Measurements from ENCODE around the gene ALG1. TPM values are rescaled to one million over a fixed set of nuclear protein-coding genes. Genes with fewer than 3 reads are reported as not detected.

ALG1 gene
- total RNA-seq, 1 experiment from 2014 or later = 42.0 TPM

GRCh38 chr16:5031601-5032000 is 40.0 kb upstream of the ALG1 start:
- H3K4me3 Mint-ChIP-seq (ENCODE audit: unreplicated experiment) = no peak overlapping the region
- no peaks in the 10 kb centered on the region for H3K36me3 ChIP-seq (ENCODE audit: control insufficient read depth, insufficient read depth, low read length)
- ChIA-PET CTCF (no interaction called here), POLR2A (no interaction called here)
- H3K27ac Mint-ChIP-seq (ENCODE audit: unreplicated experiment) = no peak overlapping the region
- intact Hi-C loops (cut with micrococcal nuclease; ENCODE audit: unreplicated experiment) = loop anchor here (10.0 kb wide), 1 partner anchor 63 kb away; the partner anchor contains the start of gene EEF2KMT
- H3K4me1 Mint-ChIP-seq (ENCODE audit: low read depth, unreplicated experiment) = peaks cover 32% of the 10 kb centered on the region
- TF ChIP-seq, protein P1, sequence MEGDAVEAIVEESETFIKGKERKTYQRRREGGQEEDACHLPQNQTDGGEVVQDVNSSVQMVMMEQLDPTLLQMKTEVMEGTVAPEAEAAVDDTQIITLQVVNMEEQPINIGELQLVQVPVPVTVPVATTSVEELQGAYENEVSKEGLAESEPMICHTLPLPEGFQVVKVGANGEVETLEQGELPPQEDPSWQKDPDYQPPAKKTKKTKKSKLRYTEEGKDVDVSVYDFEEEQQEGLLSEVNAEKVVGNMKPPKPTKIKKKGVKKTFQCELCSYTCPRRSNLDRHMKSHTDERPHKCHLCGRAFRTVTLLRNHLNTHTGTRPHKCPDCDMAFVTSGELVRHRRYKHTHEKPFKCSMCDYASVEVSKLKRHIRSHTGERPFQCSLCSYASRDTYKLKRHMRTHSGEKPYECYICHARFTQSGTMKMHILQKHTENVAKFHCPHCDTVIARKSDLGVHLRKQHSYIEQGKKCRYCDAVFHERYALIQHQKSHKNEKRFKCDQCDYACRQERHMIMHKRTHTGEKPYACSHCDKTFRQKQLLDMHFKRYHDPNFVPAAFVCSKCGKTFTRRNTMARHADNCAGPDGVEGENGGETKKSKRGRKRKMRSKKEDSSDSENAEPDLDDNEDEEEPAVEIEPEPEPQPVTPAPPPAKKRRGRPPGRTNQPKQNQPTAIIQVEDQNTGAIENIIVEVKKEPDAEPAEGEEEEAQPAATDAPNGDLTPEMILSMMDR (IDR thresholded peaks at IDR 0.05; ENCODE audit: insufficient read depth in 1 of 2, low read depth in 1 of 2, low read length in 1 of 2, severe bottlenecking in 1 of 2, unreplicated experiment in 1 of 2) = no peak
- H3K9me3 Mint-ChIP-seq (ENCODE audit: unreplicated experiment) = no peaks in the 10 kb centered on the region
- H3K9me3 ChIP-seq = no peaks in the 10 kb centered on the region
- no peak overlapping the region for H3K4me3 ChIP-seq (ENCODE audit: low read depth, low read length)
- no peaks in the 10 kb centered on the region for H3K27me3 ChIP-seq (replicated peaks; ENCODE audit: control insufficient read depth, insufficient read depth, low read length)
- no peak for DNase-seq
- no peaks in the 10 kb centered on the region for H3K27me3 Mint-ChIP-seq (ENCODE audit: insufficient read depth, unreplicated experiment)
- BruUV-seq (replicated peaks) = no TSS peak
- H3K4me1 ChIP-seq = peaks cover 20% of the 10 kb centered on the region
- peaks cover 25% of the 10 kb centered on the region for H3K36me3 Mint-ChIP-seq (ENCODE audit: insufficient read depth, unreplicated experiment)

DNA sequence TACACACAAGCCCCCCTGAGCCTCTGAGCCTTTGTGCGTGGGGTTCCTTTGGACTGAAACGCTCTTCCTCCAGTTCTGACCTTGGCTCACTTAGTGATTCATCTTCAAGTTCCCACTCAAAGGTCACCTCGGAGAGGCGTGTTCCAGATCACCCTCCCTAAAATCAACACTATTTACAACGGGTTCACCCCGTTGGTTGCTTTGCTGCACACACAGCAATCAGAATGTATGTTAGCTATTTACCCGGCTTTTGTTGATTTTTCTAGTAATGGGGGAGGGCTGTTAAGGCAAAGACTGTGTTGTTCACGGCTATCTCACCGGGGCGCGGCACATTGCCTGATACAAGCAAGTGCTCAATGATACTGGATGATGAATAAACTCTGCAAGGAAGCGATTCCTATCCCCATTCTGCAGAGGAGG is 38.9 kb upstream of the ALG1 start:
- peak overlapping the region; percentile 96 for H3K4me3 ChIP-seq (ENCODE audit: low read depth, low read length)
- peaks cover 36% of the 10 kb centered on the region for H3K4me1 Mint-ChIP-seq (ENCODE audit: low read depth, unreplicated experiment)
- peak overlapping the region; percentile 68 for H3K4me3 Mint-ChIP-seq (ENCODE audit: unreplicated experiment)
- peak in 1 of 2 experiments; percentile 13 for DNase-seq
- no peaks in the 10 kb centered on the region for H3K27me3 Mint-ChIP-seq (ENCODE audit: insufficient read depth, unreplicated experiment)
- BruUV-seq (replicated peaks) = no TSS peak
- H3K4me1 ChIP-seq = peaks cover 23% of the 10 kb centered on the region
- no peaks in the 10 kb centered on the region for H3K9me3 ChIP-seq
- ChIA-PET POLR2A (interaction anchor here (0.6 kb wide), 1 partner anchor 75 kb away, joined by 3 read pairs; no protein-coding TSS in a partner anchor), CTCF (no interaction called here)
- no peaks in the 10 kb centered on the region for H3K36me3 ChIP-seq (ENCODE audit: control insufficient read depth, insufficient read depth, low read length)
- TF ChIP-seq, protein P1 (IDR thresholded peaks at IDR 0.05; ENCODE audit: insufficient read depth in 1 of 2, low read depth in 1 of 2, low read length in 1 of 2, severe bottlenecking in 1 of 2, unreplicated experiment in 1 of 2) = no peak
- peaks cover 25% of the 10 kb centered on the region for H3K36me3 Mint-ChIP-seq (ENCODE audit: insufficient read depth, unreplicated experiment)
- H3K9me3 Mint-ChIP-seq (ENCODE audit: unreplicated experiment) = no peaks in the 10 kb centered on the region
- H3K27me3 ChIP-seq (replicated peaks; ENCODE audit: control insufficient read depth, insufficient read depth, low read length) = no peaks in the 10 kb centered on the region
- peak overlapping the region; percentile 44 for H3K27ac Mint-ChIP-seq (ENCODE audit: unreplicated experiment)
- intact Hi-C loops (cut with micrococcal nuclease; ENCODE audit: unreplicated experiment) = loop anchor here (10.0 kb wide), 1 partner anchor 62 kb away; the partner anchor contains the start of gene EEF2KMT

DNA sequence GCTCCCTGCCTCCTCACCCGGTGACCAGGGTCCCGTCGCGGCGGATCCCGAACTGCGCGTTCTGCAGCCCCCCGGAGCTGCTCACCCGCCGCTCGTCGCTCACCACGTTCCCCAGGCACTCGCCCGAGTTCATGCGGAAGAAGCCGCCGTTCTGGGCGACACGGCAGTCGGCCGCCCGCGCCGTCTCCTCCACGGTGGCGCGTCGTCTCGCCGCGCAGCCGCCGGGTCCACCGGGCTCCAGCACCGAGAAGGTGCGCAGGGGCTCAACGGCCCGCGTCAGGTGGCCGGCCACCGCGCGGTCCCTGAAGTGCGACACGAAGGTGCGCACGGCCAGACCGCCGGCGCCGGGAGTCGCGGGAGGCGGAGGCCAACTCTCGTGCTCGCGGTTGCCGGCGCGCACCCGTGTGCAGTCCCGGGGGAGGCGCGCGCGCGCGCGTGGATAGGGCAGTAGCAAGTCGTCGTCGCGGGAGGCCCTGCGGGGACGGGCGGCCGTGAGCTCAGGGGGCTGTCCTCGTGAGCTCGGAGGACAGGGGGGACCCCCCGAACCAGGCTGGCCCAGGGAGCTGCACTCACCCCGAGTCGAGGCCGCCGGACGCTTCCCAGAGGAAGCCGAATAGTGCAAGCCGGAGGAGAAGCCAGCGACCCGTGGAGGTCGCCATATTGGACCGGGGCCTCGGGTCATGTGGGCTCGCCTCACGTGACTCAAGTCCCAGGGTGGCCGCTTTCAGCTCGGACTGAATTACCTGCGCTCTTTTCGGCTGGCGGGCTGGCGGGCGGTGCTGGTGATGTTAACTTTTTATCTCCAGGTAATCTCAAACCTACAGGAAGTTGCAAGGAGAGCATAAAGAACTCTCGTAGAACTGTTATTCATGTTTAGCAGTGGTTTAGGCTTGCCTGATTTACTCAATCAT is 38.1 kb upstream of the ALG1 start, which contains the start of gene NAGPA:
Gene NAGPA, minus strand, starts transcription at position 680 of the 911 bp plus-strand sequence. Its CDS starts 21 bp downstream, at position 659.
- no peaks in the 10 kb centered on the region for H3K27me3 ChIP-seq (replicated peaks; ENCODE audit: control insufficient read depth, insufficient read depth, low read length)
- no peaks in the 10 kb centered on the region for H3K9me3 ChIP-seq
- H3K4me1 ChIP-seq = peaks cover 23% of the 10 kb centered on the region
- Mint-ChIP-seq H3K4me1 (ENCODE audit: low read depth, unreplicated experiment) (peaks cover 36% of the 10 kb centered on the region), H3K27me3 (ENCODE audit: insufficient read depth, unreplicated experiment) (no peaks in the 10 kb centered on the region), H3K36me3 (ENCODE audit: insufficient read depth, unreplicated experiment) (peaks cover 25% of the 10 kb centered on the region), H3K4me3 (ENCODE audit: unreplicated experiment) (peak within 1 kb of the TSS; percentile 68), H3K27ac (ENCODE audit: unreplicated experiment) (peak within 1 kb of the TSS; percentile 95), H3K9me3 (ENCODE audit: unreplicated experiment) (no peaks in the 10 kb centered on the region)
- H3K36me3 ChIP-seq (ENCODE audit: control insufficient read depth, insufficient read depth, low read length) = no peaks in the 10 kb centered on the region
- intact Hi-C loops (cut with micrococcal nuclease; ENCODE audit: unreplicated experiment) = loop anchor here (10.0 kb wide), 1 partner anchor 61 kb away; the partner anchor contains the start of gene EEF2KMT
- TSS peak; percentile 28 for BruUV-seq (replicated peaks)
- CTCF ChIA-PET = interaction anchor here (0.8 kb wide), 1 partner anchor 9 kb away, joined by 3 read pairs; no protein-coding TSS in a partner anchor
- POLR2A ChIA-PET = interaction anchor here (0.6 kb wide), 1 partner anchor 74 kb away, joined by 3 read pairs; no protein-coding TSS in a partner anchor
- peak within 1 kb of the TSS; percentile 96 for H3K4me3 ChIP-seq (ENCODE audit: low read depth, low read length)
- DNase-seq = peak; percentile 86 to 88
- TF ChIP-seq, protein P1 (IDR thresholded peaks at IDR 0.05; ENCODE audit: insufficient read depth in 1 of 2, low read depth in 1 of 2, low read length in 1 of 2, severe bottlenecking in 1 of 2, unreplicated experiment in 1 of 2) = peak in 1 of 2 experiments; percentile 8
